CD4-positive, alpha-beta T cell treated with Interleukin-10 for 1 hour (primary cell): ENCODE results near the gene CENPP.

ENCODE experiments used
- DNase-seq: peaks from one replicate; pipeline ENCODE4 v3.0.0-alpha.2; 2020

The CENPP gene

DNA sequence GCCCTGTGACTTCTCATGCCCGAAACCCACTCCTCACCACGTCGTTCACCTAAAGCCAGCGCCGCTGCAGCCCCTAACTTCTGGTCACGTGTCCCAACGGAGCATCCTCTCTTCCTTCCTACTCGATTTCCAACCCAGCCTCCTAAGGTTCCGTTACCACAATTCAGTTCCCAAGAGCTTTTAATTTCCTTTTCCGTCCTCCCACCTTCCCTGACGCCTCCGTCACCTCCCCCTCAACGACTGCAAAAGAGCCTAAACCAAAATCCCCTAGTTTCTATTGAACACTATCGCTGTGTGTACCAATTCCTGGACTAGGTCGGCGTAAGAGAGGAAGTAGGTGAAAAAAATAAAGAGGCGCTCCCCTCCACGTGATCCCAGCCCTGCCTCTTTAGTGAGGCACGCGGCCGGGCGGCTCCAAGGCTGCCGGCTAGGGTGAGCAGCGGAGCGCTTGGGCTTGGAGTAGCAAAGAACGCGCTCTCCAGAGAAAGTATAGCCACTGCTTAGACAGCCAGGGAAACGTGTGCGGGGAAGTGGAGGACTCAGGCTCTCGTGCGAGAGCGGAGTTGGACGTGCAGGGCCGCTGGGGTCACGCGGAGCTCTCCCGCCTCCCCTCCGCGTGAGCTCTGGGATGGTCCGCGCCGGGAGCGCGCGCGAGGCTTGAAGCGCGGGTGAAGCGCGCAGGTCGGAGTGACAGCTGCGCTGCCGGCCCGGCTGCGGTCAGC lies at the start of gene CENPP, which contains the start of gene NOL8:
Gene CENPP (plus strand): TSS at position 685 of the 722 bp plus-strand sequence.
Gene NOL8 (minus strand): TSS at position 82 of the 722 bp plus-strand sequence. CDS start 1,189 bp downstream, outside the sequence.
- peak; percentile 88 for DNase-seq

DNA sequence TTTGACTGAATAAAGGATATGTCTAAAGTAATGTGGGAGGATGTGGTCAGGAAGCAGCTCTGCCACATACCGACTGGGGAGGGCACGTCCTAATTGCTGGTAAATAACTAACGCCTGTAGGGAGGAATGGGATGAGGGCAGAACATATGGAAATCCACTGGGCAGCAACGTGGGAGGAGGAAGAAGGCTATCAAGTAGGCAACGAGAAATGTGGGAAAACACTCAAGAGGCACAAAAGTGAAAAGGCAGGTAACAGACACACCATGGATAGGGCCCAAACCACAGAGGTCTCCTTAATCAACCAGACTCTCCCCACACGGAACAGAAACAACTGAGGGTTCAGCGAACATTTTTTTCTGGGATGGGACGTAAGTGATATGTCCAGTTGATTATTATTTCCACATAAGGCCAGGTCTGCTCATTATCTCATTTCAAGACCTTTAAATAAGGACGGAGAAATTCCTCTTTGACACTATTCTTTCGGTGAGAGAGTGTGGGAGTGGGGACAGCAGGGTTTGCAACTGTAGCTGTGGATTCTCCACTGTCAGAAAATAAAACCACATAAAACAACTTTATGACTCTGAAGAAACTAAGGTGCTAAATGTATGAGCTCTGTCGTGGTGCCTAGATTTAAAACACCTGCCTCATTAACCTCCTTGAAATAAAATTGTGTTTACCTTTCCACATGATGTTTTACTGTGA lies 49.3 kb upstream of the CENPP start:
- DNase-seq = peak; percentile 19

DNA sequence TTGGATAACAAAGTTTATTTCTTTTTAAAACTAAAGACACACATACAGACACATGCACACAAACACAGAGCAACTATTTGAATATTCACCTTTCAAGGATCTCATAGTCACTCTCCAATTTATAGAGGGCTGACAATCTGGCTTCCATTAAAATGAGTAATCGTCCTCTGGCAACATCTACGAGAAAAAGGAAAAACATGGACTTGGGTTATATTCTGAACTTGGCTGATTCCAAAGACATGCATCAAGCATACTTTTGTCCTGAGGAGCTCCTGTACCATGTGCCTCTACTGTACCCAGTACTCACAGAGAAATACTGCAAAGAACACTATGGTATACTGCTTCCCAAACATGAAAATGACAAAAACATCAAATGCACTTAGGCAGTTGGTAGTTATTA lies 47.6 kb upstream of the CENPP start:
- no peak for DNase-seq

DNA sequence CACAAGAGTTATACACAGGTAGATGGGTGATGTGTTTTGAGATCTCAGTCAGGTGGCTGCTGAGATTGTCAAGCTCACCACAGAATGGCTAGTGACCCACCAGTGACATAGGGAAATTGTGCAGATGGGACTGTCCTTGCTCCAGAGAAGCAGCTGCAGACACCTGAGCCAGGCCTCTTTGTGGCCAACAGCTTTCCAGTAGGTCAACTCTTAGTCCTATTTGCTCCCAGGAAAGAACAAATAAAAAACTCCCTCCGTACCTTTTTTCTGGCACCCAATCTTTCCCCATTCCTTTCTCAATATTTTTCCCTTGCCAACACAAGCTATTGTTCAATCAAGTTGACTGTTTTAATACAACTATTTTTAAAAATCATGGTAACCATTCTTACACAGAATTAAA lies 46.5 kb upstream of the CENPP start:
- DNase-seq = no peak

DNA sequence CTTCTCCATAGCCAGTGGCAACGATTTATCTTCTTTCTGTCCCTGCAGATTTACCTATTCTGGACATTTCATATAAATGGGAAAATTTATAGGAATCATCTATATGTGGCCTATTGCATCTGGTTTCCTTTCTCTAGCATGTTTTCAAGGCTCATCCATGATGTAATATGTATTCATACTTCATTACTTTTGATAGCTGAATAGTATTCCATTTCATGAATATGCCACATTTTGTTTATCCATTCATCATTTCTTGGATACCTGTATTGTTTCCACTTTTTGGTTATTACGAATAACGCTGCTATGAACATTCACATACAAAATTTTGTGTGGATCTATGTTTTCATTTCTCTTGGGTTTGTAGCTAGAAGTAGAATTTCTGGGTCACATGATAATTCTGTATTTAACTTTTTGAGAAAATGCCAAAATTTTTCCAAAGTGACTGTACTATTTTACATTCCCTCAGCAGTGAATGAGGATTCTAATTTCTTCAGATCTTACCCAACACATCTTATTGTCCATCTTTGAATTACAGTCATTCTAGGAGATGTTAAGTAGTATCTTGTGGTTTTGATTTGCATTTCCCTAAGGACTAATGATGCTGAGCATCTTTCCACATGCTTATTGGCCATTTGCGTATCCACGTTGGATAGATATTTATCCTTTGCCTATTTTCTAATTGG lies 35.9 kb upstream of the CENPP start:
- DNase-seq = no peak

DNA sequence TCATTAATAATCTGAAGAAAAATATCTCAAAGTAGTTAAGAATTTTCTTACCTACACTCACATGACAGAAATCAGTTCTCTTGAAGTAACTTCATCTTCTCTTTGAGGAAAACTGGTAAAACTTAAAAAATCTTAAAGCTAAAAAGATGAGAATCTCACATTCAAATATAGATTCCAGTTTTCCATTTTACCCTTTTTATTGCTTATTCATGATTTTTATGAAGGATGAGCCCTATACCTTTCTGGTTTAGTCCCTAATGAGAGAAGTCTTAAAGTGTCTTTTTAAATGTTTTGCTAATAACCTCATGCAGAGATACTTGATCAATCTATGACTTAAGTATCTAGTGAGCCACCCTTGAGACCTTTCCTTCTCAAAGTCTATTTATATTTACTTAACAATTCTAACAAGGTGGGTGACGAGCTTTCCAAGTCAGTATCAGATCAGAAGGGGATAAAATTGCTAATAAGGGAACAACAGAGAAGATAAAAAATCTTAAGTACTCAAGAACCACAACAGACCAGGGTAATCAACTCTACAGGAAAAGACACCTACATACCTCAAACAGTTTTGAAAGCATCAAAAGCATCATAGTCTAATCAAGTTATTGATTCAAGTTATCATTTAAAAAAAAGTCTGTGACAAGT lies 34.8 kb upstream of the CENPP start:
- DNase-seq = no peak

DNA sequence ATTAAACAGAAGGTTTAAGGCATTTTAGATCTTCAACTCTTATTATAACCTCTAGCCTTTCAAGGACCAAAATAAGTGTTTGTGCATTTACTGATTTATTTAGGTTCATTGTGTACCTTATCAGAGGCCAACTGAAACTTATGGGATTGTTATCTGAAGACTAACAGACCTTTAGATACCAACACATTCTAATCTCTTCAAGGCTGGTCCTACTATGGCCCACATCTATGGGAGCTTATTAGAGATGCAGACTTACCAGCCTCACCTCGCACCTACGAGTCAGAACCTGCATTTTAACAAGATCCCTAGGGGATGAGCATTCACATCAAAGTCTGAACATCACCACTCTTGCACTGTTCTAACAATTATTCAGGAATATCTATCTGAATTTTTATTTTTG lies 34.2 kb upstream of the CENPP start:
- DNase-seq = no peak

DNA sequence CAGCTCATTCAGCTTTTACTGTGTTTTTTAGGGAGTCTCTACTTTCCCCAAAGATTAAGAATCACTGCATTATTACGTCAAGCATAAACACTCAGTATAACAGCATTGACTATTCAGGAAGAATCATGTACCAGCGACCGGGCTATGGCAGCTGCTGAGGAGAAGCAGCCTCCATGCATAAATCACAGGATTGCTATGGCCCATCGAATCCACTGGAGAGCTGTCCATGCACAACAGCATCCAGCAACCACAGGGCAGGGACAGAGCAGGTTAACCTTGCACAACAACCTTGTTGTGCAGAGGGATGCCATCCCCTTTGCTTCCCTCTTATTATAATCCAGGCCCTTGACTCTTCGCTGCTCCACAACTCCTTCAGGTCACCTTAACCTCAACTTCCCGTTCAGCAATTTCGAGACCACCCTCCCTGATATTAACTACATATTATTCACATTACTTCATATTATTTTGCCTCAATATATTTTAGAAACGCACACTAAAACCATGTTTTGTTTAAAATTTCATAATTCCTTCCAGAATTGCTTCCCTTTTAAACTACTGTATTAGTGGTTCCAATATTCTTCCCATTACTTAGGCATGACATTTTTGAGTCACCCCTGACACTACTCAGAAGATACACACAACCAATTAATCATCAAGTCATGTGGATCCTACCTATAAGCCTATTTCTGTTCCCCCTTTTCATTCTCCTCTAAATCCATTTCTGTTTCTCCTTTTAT lies 33.2 kb upstream of the CENPP start:
- DNase-seq = no peak

DNA sequence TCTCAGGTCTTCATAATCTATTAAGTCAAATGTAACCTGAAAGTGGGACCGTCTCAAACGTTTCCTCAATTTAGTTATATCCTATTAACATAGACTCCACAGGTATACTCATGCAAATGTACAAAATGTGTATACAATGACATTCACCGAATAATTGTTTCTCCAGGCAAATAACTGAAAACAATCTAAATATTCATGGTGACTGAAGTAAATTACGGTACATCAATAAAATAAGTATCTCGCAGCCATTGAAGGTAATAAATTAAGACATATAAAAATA lies 32.7 kb upstream of the CENPP start:
- no peak for DNase-seq

DNA sequence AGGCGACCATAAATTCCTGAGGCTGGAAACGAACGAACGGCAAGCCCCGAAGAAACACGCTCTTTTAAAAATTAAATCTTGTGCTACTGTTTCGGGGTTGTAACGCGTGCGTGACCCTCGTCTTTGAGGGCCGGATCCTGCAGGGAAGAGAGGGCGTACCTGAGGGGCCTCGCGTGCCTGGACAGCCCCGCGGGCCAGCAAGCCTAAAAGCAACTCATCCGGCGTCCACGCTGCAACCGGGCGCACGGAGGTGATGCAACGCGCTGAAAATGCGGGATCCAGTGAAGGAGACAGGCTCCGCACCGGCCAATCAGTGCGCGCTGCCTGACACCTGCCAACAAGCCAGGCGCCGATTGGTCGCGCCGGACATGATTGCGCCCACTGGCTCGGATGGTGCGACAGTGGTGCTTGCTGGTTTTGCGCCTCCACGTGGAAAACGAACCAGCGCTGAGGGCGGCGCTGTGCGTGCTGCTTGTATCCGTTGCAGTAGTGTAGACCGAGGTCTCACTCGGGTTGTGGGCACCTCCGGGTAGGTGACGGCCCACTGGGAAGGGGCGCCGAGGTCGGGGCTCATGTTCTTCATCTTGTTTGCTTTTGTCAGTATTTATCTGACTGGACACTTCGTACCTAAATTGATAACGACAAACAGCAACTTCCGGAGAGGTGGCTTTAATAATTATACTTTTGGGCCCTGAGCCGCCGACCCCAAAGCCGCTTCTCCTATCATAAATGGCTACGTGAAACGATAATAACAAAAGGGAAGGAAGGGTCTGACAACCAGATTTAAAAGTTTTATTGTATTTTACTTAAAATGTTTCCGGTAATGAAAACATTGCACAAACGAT lies 32.1 kb upstream of the CENPP start, which contains the start of gene IARS1:
Gene IARS1 (minus strand): TSS at position 246 of the 845 bp plus-strand sequence. CDS start 4,278 bp downstream, outside the sequence.
- peak; percentile 100 for DNase-seq

DNA sequence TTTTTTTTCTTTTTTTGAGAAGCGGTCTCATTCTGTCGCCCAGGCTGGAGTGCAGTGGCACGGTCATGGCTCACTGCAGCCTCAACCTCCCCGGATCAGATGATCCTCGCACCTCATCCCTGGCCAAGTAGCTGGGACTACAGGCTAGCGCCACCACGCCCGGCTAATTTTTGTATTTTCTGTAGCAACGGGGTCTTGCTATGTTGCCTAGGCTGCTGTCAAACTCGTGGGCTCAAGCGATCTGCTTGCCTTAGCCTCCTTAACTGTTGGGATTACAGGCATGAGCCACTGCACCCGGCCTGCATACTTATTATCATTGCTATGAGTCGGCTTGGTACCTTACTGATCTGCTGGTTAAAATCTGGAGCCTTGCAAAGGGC lies 31.5 kb upstream of the CENPP start:
- peak; percentile 7 for DNase-seq

DNA sequence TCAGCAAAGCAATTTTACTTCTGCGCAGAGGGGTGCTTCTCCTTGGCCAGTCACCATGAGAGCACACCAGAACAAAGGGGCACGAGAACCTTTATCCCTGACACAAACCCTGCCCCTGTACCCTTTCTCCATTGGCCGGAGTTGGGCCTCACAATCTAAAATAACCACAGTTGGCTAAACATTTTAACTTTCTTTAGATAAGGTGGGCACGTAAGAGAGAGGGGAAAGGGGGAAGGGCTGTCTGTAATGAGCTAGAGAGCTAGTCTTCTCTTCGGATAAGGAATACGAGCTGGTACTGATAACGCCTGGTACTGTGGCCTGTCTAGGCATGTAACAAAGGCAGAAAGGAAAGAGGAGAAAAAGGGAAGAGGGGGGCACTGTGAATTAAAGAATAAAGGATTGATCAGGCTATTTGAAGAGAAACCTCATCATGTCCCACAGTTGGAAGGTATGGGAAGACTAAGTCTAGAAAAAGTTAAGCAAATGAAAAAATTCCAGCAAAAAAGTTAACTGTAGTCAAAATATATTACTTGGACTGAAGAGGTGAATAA lies 30.4 kb upstream of the CENPP start:
- no peak for DNase-seq

DNA sequence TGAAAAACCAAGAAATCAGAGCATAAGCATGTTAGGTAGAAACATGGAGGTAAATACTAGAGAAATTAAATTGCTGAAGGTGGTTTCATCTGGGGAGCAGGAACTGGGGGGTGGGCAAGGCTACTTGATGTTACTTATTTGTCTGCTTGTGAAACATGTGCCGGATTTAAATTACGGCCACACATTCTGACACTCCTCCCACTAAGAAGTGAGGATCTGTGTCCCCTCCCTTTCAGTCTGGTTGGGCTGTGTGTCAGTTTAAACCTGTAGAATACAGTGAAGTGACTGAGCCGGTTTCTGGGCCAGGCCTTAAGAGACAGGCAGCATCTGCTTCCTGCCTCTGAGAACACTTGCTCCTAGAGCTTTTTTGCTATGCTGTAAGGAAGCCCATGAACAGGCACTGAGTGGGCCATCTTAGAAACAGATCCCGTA lies 29.9 kb upstream of the CENPP start:
- no peak for DNase-seq

DNA sequence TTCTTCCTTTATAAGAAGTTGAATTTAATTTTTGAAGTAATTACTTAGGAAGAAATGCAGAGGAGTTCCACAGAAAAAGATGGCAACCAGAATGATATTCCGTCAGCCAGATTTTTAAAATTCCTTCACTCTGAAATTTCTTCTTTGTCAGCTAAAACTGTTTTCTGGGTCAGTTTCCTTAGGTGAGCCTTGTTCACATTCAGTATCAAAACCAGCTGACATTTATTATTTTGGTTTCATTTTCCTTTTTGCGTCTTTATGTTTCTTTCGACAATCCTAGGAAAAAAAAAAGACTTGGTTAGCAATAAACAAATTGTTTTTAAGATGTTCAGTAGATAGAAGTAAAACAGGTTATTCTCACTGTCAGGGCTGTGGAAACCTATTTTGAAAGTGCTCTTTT lies 28.1 kb upstream of the CENPP start:
- peak; percentile 23 for DNase-seq

DNA sequence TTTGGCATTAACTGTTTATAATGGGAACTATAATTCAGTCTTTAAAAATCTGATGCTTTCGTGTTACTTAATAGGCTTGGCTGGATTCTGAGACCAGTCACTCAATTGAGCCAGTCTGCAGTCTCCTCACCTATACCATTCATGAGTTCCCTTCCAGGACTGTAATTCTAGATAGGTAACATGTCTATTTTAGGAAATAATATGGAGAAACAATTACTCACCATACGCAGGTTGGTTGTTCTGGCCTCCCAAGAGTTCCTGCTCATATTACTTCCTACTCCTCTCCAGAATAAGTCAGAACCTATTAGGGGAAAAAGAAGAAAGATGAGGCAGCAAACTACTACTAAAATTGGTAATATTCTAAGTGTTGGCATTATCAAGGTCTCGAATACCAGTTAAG lies 27.7 kb upstream of the CENPP start:
- DNase-seq = no peak

DNA sequence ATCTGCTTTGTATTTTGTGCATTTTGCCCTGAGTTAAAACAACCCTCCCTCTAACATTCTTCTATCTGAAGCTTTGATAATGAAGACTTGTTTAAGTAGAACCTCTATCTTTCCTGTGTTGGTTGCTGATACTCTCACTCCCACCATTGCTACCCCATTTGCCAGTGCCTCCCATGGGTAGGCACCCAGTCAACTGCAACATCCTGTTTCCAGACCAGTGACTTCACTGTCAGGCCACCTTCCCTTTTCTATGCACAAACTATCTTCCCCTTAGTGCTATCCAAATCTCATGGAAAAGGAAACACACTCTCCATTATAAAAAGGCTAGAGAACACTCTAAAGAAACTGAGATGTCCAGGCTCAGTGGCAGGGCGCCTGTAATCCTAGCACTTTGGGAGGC lies 26.6 kb upstream of the CENPP start:
- DNase-seq = no peak

DNA sequence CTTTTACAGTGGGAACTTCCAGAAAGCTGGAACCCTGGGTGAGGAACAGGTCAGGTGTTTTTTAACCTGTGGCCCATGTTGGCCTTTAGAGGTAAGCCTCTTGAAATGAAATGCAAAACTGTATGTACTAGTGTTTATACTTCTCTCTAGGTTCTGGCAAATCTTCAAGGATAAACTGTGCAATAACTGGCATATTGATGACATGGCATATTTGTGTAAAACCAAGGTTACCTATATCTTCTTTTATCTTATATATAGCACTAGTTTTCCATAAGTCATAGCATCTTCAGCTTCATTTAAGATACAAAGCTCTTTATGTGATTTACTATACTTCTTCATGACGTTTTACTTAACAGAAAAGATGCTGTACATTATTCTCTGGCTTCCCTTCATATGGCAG lies 24.8 kb upstream of the CENPP start:
- no peak for DNase-seq

DNA sequence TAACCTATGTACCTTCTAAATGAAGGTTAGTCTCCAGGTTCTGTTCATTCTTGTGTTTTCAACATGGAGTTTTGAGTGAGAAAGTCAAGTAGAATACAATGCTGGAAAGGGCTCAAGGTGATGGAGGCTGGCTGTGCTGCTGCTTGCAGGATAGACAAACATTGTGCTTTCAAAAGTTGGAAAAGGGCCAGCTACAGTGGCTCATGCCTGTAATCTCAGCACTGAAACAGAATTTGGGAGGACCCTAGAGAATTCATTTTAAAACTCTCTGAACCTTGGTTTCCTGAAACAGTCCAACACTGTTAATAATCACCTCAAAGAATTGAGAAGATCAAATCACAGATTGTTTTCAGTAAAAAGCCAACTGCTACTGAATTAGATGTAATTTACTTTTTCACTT lies 16.9 kb upstream of the CENPP start:
- no peak for DNase-seq

DNA sequence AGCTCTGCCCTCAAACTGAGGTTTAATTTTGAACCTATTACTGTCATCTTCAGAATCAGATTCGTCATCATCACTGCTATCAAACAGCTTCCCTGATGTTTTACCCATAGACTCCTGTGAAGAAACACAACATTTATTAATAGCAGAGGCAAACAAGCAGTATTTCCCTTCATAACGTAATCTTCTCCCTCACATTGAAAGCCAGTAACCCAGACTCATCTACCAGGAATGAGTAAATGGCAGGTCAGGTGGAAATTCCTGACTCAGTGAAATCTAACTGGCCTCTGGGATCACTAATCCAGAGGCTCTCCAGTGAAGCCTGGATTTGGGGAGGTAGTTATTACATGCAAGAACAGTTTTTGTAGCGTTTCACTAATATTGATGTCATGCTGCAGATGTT lies 15.2 kb upstream of the CENPP start:
- DNase-seq = no peak

DNA sequence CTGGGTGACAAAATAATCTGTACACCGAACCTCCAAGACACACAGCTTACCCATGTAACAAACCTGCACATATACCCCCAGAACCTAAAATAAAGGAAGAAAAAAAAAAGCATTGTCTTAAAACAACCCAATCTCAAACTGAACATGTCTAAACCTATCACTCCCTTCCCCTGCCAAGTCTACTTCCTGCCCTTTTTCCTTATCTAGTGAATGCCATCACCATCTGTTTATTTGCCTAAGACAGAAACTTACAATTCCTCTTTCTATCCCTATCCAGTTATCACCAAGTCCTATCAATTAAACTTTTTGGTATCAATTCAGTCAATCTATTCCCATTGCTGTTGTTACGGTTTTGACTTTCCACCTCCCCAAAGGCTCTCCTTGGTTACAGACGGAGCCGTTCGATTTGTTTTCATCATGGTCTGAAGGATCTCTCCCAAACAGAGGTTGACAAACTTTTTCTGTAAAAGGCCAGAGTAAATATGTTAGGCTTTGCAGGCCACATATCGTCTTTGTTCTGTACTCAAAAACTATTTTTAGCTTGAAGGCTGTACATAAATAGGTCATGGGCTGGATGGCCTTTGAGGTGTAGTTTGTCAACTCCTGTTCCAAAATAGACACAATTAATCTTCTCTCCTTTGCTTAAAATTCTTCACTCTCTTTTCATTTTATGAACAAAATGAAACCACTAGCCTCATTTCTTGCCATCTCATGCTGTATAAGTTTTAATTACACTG lies 12.7 kb upstream of the CENPP start:
- DNase-seq = no peak

DNA sequence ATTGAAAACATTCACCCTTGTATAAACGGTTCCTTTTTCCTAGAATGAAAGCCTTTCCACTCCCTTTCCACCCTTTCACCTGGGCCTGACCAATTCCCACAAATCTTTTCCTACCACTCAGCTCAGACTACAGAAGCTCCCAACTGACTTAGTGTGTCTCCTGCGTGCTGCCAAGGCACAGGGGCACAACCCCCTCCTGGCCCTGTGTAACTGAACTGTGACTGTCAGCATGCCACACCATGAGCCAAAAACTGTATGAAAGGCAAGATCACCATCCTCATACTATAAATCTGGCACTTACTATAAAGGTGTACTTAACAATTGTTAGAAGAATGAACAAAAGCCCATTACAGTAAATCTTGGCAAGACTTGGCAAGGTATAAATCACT lies 12.1 kb upstream of the CENPP start:
- DNase-seq = no peak
